HEK293 (cell line): ENCODE results near the gene FUOM.
A peak's percentile ranks its signal among the peaks of the same experiment; 100 is the strongest.
"Not testable (repeated sequence)": the region's sequence is repeated elsewhere in the genome, so short reads cannot be mapped to it uniquely, and the experiment has no call there.

Experiments
- CTCF ChIA-PET: fragments of 350-600 bp; formaldehyde crosslinking; extraction: SDS; loops from one replicate; lab custom pipeline; 2021; ENCODE audit warnings: antibody characterized with exemption; lab: Yijun Ruan, JAX
- POLR2A ChIA-PET: fragments of 300-600 bp; formaldehyde crosslinking; extraction: SDS; loops from one replicate; lab custom pipeline; 2020; ENCODE audit warnings: antibody characterized with exemption, inconsistent platforms; lab: Yijun Ruan, JAX
- H3K27ac ChIP-seq: fragments of 200-500 bp; sonication (Bioruptor generic); 2 replicates; pipeline ENCODE4 v1.5.1; 2014; ENCODE audit warnings: low read depth, low read length, control low read depth, inconsistent platforms; ENCODE audit errors: extremely low read depth
- H3K36me3 ChIP-seq, 2 experiments: fragments of 200-500 bp in 1 of 2; sonication (Bioruptor generic) in 1 of 2; 1 replicate in 1 of 2; 2 replicates in 1 of 2; pipeline ENCODE4 v1.5.1; 2014 to 2017; ENCODE audit warnings: inconsistent platforms in 2 of 2, low read length in 2 of 2; ENCODE audit not compliant: control insufficient read depth in 2 of 2, insufficient read depth in 1 of 2
- H3K4me1 ChIP-seq: fragments of 200-500 bp; sonication (Bioruptor generic); 2 replicates; pipeline ENCODE4 v1.5.1; 2014; ENCODE audit warnings: mild to moderate bottlenecking, low read length, inconsistent platforms; ENCODE audit not compliant: control insufficient read depth, insufficient read depth
- H3K4me3 ChIP-seq: 2 replicates; pipeline ENCODE4 v1.5.1; 2011; ENCODE audit warnings: low read depth, mild to moderate bottlenecking, control low read depth, low read length, moderate library complexity
- H3K9me3 ChIP-seq: fragments of 200-500 bp; sonication (Bioruptor generic); 2 replicates; pipeline ENCODE4 v1.5.1; 2014; ENCODE audit warnings: low read depth, low read length, inconsistent platforms; ENCODE audit not compliant: control insufficient read depth, insufficient read depth
- GLIS2 ChIP-seq: fragments of 450-650 bp; formaldehyde crosslinking; IDR thresholded peaks from 2 replicates; pipeline ENCODE4 v1.5.1; 2016; ENCODE audit warnings: missing biosample characterization, missing genetic modification characterization
- IKZF3 ChIP-seq: fragments of 450-650 bp; IDR thresholded peaks from 2 replicates; pipeline ENCODE4 v1.5.0; 2018; ENCODE audit warnings: missing biosample characterization, mild to moderate bottlenecking, missing genetic modification characterization, moderate library complexity
- SP2 ChIP-seq: fragments of 450-650 bp; formaldehyde crosslinking; IDR thresholded peaks from 2 replicates; pipeline ENCODE4 v1.5.1; 2016; ENCODE audit warnings: missing biosample characterization, missing genetic modification characterization
- YY1 ChIP-seq: fragments of 450-650 bp; formaldehyde crosslinking; IDR thresholded peaks from 2 replicates; pipeline ENCODE4 v1.5.1; 2018; ENCODE audit warnings: missing biosample characterization, missing genetic modification characterization
- ZBTB49 ChIP-seq: fragments of 450-650 bp; formaldehyde crosslinking; IDR thresholded peaks from 2 replicates; pipeline ENCODE4 v1.5.1; 2016; ENCODE audit warnings: missing biosample characterization, missing genetic modification characterization, low read depth
- ZNF121 ChIP-seq: fragments of 450-650 bp; formaldehyde crosslinking; IDR thresholded peaks from 2 replicates; pipeline ENCODE4 v1.5.1; 2016; ENCODE audit warnings: missing biosample characterization, missing genetic modification characterization
- ZNF211 ChIP-seq: fragments of 450-650 bp; formaldehyde crosslinking; IDR thresholded peaks from 2 replicates; pipeline ENCODE4 v1.5.1; 2016; ENCODE audit warnings: low read depth, missing biosample characterization, missing genetic modification characterization
- ZNF324 ChIP-seq: fragments of 450-650 bp; formaldehyde crosslinking; IDR thresholded peaks from 2 replicates; pipeline ENCODE4 v1.5.1; 2016; ENCODE audit warnings: missing biosample characterization, missing genetic modification characterization
- ZNF335 ChIP-seq: fragments of 450-650 bp; formaldehyde crosslinking; conservative IDR thresholded peaks from 2 replicates; pipeline ENCODE4 v1.5.1; 2016; ENCODE audit warnings: missing biosample characterization, missing genetic modification characterization
- ZNF501 ChIP-seq: fragments of 450-650 bp; formaldehyde crosslinking; IDR thresholded peaks from 2 replicates; pipeline ENCODE4 v1.5.1; 2016; ENCODE audit warnings: missing biosample characterization, missing genetic modification characterization
- ZNF600 ChIP-seq: fragments of 450-650 bp; formaldehyde crosslinking; IDR thresholded peaks from 2 replicates; pipeline ENCODE4 v1.5.1; 2016; ENCODE audit warnings: missing biosample characterization, missing genetic modification characterization
- TF ChIP-seq, protein P1 (sequence below): fragments of 450-650 bp; formaldehyde crosslinking; IDR thresholded peaks from 2 replicates; pipeline ENCODE4 v1.5.1; 2017; ENCODE audit warnings: missing biosample characterization, missing genetic modification characterization
- TF ChIP-seq, protein P2 (sequence below): fragments of 450-650 bp; formaldehyde crosslinking; IDR thresholded peaks from 2 replicates; pipeline ENCODE4 v1.5.1; 2017; ENCODE audit warnings: missing biosample characterization, mild to moderate bottlenecking, missing genetic modification characterization, moderate library complexity
- TF ChIP-seq, protein P3 (sequence below): fragments of 450-650 bp; IDR thresholded peaks from 2 replicates; pipeline ENCODE4 v1.5.1; 2018; ENCODE audit warnings: missing biosample characterization, mild to moderate bottlenecking, missing genetic modification characterization
- TF ChIP-seq, protein P4 (sequence below): fragments of 450-650 bp; formaldehyde crosslinking; conservative IDR thresholded peaks from 2 replicates; pipeline ENCODE4 v1.5.1; 2016; ENCODE audit warnings: low read depth, missing biosample characterization, missing genetic modification characterization

Gene FUOM

DNA sequence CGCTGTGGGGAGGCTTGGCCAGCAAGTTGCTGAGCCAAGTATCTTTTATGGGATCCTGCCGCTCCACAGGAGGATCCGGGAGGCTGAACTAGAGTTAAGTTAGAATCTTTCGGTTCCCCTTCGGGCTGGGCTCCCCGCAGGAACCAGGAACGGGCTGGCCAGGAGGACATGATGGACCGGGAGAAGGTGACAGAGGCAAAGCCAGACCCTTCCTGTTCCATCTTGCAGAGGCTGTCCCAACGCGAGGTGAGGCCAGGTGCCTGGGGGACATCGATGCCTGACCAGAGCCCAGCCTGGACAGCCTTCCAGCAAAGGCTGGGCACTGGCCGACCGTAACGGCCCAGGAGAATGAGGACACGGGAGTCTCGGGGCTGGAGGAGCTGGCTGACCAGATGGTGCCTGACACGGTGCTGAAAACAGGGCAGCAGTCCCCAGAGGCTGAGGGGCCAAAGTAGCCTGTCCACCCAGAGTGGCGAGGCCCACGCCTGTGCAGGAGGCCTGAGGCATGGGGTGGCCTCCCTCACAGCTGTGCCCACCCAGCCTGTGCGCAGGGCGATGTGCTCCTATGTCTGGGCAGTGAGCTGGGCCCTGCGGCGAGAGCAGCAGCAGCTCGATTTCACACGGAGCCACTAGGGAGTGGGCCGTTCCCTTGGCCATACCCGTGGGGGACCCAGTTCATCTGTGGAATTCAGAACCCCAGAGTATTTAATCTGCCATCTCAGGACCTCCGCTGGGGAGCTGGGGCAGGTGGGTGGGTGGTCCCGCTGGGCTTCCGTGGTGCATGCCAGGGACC is 19.4 kb upstream of the FUOM start:
- ChIA-PET POLR2A (interaction anchor here (1.4 kb wide), 1 partner anchor 11 kb away, joined by 3 read pairs; no protein-coding TSS in a partner anchor), CTCF (interaction anchor here (0.7 to 1.3 kb wide), 4 partner anchors 10 to 48 kb away, joined by 3 to 6 read pairs (median 5); no protein-coding TSS in a partner anchor)
- Histone ChIP-seq H3K9me3 (no peaks in the 10 kb centered on the region), H3K27ac (no peak overlapping the region), H3K4me1 (peaks cover 9% of the 10 kb centered on the region), H3K36me3 (no peaks in the 10 kb centered on the region), H3K4me3 (no peak overlapping the region)
- TF ChIP-seq ZNF211 (tag by site-specific recombination) (no peak), YY1 (no peak), SP2 (tag by site-specific recombination) (no peak), IKZF3 (tag by site-specific recombination) (no peak), ZNF501 (no peak)

DNA sequence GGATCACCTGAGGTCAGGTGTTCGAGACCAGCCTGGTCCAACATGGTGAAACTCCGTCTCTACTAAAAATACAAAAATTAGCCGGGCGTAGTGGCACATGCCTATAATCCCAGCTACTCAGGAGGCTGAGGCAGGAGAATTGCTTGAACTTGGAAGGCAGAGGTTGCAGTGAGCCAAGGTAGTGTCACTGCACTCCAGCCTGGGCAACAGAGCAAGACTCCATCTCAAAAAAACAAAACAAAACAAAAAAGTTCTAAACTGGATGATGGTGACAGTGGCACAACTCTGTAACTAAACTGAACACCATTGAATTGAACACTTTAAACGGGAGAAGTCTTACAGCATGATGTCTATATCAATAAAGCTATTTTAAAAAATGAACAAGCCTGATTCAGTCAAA is 18.4 kb upstream of the FUOM start:
- H3K4me1 ChIP-seq, H3K9me3 ChIP-seq, H3K36me3 ChIP-seq, H3K4me3 ChIP-seq, H3K27ac ChIP-seq, POLR2A ChIA-PET: not testable (repeated sequence)
- TF ChIP-seq ZNF121 (tag by site-specific recombination): peak; percentile 96
- CTCF ChIA-PET: interaction anchor here (0.7 to 0.8 kb wide), 3 partner anchors 9 to 47 kb away, joined by 3 to 6 read pairs (median 4); no protein-coding TSS in a partner anchor

GRCh38 chr10:133375357-133376115 is 17.7 kb upstream of the FUOM start:
- no peak overlapping the region for H3K4me3 ChIP-seq
- CTCF ChIA-PET: interaction anchor here (0.6 kb wide), 1 partner anchor 68 kb away, joined by 4 read pairs; no protein-coding TSS in a partner anchor
- POLR2A ChIA-PET: no interaction called here
- TF ChIP-seq, protein P1, sequence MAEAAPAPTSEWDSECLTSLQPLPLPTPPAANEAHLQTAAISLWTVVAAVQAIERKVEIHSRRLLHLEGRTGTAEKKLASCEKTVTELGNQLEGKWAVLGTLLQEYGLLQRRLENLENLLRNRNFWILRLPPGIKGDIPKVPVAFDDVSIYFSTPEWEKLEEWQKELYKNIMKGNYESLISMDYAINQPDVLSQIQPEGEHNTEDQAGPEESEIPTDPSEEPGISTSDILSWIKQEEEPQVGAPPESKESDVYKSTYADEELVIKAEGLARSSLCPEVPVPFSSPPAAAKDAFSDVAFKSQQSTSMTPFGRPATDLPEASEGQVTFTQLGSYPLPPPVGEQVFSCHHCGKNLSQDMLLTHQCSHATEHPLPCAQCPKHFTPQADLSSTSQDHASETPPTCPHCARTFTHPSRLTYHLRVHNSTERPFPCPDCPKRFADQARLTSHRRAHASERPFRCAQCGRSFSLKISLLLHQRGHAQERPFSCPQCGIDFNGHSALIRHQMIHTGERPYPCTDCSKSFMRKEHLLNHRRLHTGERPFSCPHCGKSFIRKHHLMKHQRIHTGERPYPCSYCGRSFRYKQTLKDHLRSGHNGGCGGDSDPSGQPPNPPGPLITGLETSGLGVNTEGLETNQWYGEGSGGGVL (tag by site-specific recombination): no peak
- TF ChIP-seq, protein P2, sequence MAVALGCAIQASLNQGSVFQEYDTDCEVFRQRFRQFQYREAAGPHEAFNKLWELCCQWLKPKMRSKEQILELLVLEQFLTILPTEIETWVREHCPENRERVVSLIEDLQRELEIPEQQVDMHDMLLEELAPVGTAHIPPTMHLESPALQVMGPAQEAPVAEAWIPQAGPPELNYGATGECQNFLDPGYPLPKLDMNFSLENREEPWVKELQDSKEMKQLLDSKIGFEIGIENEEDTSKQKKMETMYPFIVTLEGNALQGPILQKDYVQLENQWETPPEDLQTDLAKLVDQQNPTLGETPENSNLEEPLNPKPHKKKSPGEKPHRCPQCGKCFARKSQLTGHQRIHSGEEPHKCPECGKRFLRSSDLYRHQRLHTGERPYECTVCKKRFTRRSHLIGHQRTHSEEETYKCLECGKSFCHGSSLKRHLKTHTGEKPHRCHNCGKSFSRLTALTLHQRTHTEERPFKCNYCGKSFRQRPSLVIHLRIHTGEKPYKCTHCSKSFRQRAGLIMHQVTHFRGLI (tag by site-specific recombination): peak; percentile 98
- TF ChIP-seq, protein P3, sequence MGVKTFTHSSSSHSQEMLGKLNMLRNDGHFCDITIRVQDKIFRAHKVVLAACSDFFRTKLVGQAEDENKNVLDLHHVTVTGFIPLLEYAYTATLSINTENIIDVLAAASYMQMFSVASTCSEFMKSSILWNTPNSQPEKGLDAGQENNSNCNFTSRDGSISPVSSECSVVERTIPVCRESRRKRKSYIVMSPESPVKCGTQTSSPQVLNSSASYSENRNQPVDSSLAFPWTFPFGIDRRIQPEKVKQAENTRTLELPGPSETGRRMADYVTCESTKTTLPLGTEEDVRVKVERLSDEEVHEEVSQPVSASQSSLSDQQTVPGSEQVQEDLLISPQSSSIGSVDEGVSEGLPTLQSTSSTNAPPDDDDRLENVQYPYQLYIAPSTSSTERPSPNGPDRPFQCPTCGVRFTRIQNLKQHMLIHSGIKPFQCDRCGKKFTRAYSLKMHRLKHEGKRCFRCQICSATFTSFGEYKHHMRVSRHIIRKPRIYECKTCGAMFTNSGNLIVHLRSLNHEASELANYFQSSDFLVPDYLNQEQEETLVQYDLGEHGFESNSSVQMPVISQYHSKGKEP (tag by site-specific recombination): peak; percentile 69; the same call in 1 of the 2 replicates
- TF ChIP-seq ZNF335 (tag by site-specific recombination) (peak; percentile 75), ZNF600 (tag by site-specific recombination) (peak; percentile 81), ZNF324 (tag by site-specific recombination) (0 out of 2 replicates have a peak, but pooled peaks have one; percentile 35), ZBTB49 (tag by site-specific recombination) (no peak), GLIS2 (peak; percentile 42; the same call in 1 of the 2 replicates)
- TF ChIP-seq, protein P4, sequence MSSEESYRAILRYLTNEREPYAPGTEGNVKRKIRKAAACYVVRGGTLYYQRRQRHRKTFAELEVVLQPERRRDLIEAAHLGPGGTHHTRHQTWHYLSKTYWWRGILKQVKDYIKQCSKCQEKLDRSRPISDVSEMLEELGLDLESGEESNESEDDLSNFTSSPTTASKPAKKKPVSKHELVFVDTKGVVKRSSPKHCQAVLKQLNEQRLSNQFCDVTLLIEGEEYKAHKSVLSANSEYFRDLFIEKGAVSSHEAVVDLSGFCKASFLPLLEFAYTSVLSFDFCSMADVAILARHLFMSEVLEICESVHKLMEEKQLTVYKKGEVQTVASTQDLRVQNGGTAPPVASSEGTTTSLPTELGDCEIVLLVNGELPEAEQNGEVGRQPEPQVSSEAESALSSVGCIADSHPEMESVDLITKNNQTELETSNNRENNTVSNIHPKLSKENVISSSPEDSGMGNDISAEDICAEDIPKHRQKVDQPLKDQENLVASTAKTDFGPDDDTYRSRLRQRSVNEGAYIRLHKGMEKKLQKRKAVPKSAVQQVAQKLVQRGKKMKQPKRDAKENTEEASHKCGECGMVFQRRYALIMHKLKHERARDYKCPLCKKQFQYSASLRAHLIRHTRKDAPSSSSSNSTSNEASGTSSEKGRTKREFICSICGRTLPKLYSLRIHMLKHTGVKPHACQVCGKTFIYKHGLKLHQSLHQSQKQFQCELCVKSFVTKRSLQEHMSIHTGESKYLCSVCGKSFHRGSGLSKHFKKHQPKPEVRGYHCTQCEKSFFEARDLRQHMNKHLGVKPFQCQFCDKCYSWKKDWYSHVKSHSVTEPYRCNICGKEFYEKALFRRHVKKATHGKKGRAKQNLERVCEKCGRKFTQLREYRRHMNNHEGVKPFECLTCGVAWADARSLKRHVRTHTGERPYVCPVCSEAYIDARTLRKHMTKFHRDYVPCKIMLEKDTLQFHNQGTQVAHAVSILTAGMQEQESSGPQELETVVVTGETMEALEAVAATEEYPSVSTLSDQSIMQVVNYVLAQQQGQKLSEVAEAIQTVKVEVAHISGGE (tag by site-specific recombination): peak; percentile 27; the same call in 1 of the 2 replicates

More at GRCh38 chr10:133375357-133376115, 17.7 kb upstream of the FUOM start:
- H3K27ac ChIP-seq: no peak overlapping the region
- peaks cover 9% of the 10 kb centered on the region for H3K4me1 ChIP-seq
- H3K9me3 ChIP-seq: no peaks in the 10 kb centered on the region
- peaks cover 0 to 9% of the 10 kb centered on the region in 2 experiments; a peak in 1 of 3 replicates for H3K36me3 ChIP-seq
